HG03159 (cell line): ENCODE results near the gene C9.
"Not testable (repeated sequence)": the region's sequence is repeated elsewhere in the genome, so short reads cannot be mapped to it uniquely, and the experiment has no call there.

Experiments used
- ATAC-seq: cut with Tn5 transposase; IDR thresholded peaks from one replicate; pipeline ENCODE4 v1.9.1; 2021; ENCODE audit warnings: mild to moderate bottlenecking, moderate library complexity; ENCODE audit not compliant: unreplicated experiment

Gene C9

GRCh38 chr5:39334296-39334695, 30.0 kb downstream of the C9 start:
- ATAC-seq: not testable (repeated sequence)

GRCh38 chr5:39333104-39333503, 31.2 kb downstream of the C9 start:
- ATAC-seq: no peak

GRCh38 chr5:39331861-39332381, 32.4 kb downstream of the C9 start:
- no peak for ATAC-seq

GRCh38 chr5:39328731-39329130, 35.6 kb downstream of the C9 start:
- no peak for ATAC-seq

GRCh38 chr5:39323542-39323941, 40.8 kb downstream of the C9 start:
- no peak for ATAC-seq

- ATAC-seq: no peak
Measured at GRCh38 chr5:39319395-39319794, 44.9 kb downstream of the C9 start.

- not testable (repeated sequence) for ATAC-seq
Measured at GRCh38 chr5:39316464-39316863, 47.8 kb downstream of the C9 start.

- no peak for ATAC-seq
Measured at GRCh38 chr5:39315995-39316394, 48.3 kb downstream of the C9 start.

GRCh38 chr5:39314591-39314990, 49.7 kb downstream of the C9 start:
- no peak for ATAC-seq

GRCh38 chr5:39309534-39309933, 54.8 kb downstream of the C9 start:
- no peak for ATAC-seq

GRCh38 chr5:39302472-39302871, 61.8 kb downstream of the C9 start:
- peak; percentile 88 for ATAC-seq

GRCh38 chr5:39301406-39301805, 62.9 kb downstream of the C9 start:
- no peak for ATAC-seq

GRCh38 chr5:39299962-39300361, 64.3 kb downstream of the C9 start:
- no peak for ATAC-seq

GRCh38 chr5:39294736-39295135, 69.6 kb downstream of the C9 start:
- ATAC-seq: no peak

- no peak for ATAC-seq
Measured at GRCh38 chr5:39284552-39284951, 79.7 kb downstream of the C9 start.

- ATAC-seq: peak; percentile 98
Measured at GRCh38 chr5:39283231-39283818, 81.0 kb downstream of the C9 start.

- no peak for ATAC-seq
Measured at GRCh38 chr5:39282561-39282960, 81.7 kb downstream of the C9 start.

GRCh38 chr5:39275865-39276264, 88.4 kb downstream of the C9 start:
- not testable (repeated sequence) for ATAC-seq

GRCh38 chr5:39274398-39275085, 89.8 kb downstream of the C9 start:
- peak; percentile 82 for ATAC-seq

GRCh38 chr5:39273314-39273954, 90.9 kb downstream of the C9 start:
- no peak for ATAC-seq

- ATAC-seq: not testable (repeated sequence)
Measured at GRCh38 chr5:39272869-39273231, 91.4 kb downstream of the C9 start.

GRCh38 chr5:39270225-39270848, 94.0 kb downstream of the C9 start:
- ATAC-seq: peak; percentile 80
